ENCODE results near the gene CCT8.
"Not testable (repeated sequence)": the region's sequence is repeated elsewhere in the genome, so short reads cannot be mapped to it uniquely, and the experiment has no call there.

CCT8 gene

GRCh38 chr21:29018540-29018939 is 54.9 kb downstream of the CCT8 start:
- Histone ChIP-seq H4K20me1 (ENCODE audit: insufficient read depth, low read length, poor library complexity, severe bottlenecking) (no peaks in the 10 kb centered on the region), H3K4me2 (ENCODE audit: low read depth, low read length, poor library complexity, severe bottlenecking) (peak overlapping the region; percentile 87), H3K4me1 (ENCODE audit: insufficient read depth, low read length, poor library complexity, severe bottlenecking) (peaks cover 19% of the 10 kb centered on the region), H3K9me3 (ENCODE audit: insufficient read depth, low read depth, low read length) (no peaks in the 10 kb centered on the region), H3K9ac (ENCODE audit: low read depth, low read length, poor library complexity, severe bottlenecking) (peak overlapping the region; percentile 93), H3K4me3 (ENCODE audit: low read length, poor library complexity, severe bottlenecking) (peak overlapping the region; percentile 87), H2AFZ (ENCODE audit: low read length) (peak overlapping the region; percentile 95; the same call in 1 of the 2 replicates), H3F3A (ENCODE audit: low read depth) (no peaks in the 10 kb centered on the region), H3K36me3 (ENCODE audit: insufficient read depth, low read length) (no peaks in the 10 kb centered on the region), H3K9me2 (replicated peaks; ENCODE audit: low read depth, low read length) (no peaks in the 10 kb centered on the region), H3K27me3 (ENCODE audit: insufficient read depth, low read length, poor library complexity, severe bottlenecking) (no peaks in the 10 kb centered on the region), H3K79me2 (ENCODE audit: insufficient read depth, low read length) (peaks cover 22% of the 10 kb centered on the region)
- TF ChIP-seq CTCF (conservative IDR thresholded peaks at IDR 0.05; ENCODE audit: low read length) (no peak), EZH2phosphoT487 (IDR thresholded peaks at IDR 0.05; ENCODE audit: borderline replicate concordance) (no peak)

DNA sequence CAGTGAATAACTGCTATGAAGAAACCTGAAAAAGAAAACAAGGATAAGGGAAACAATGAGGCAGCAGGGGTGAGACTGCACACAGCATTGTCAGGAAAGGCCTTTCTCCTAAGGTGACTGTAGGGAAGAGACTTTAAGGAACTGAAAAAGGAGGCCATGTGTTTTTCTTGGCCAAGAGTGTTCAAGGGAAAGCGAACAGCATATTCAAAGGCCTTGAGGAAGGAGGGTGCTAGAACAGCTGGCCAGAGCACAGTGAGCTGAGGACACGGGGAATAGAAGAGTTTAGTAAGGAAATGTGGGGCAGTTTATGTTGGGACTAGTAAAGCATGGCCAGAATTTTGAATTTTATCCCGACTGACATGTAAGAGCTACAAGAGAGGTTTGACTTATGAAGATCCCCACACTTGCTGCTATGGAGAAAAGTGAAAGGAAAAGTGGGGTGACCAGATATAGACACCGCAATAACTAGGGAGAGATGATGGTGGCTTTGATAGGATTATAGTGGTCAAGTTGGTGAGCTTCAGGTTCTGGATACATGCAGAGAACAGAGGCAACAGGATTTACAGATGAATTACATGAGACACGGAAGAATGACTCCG is 55.7 kb downstream of the CCT8 start:
- H3K4me1 ChIP-seq (ENCODE audit: insufficient read depth, low read length, poor library complexity, severe bottlenecking) = peaks cover 19% of the 10 kb centered on the region
- peaks cover 22% of the 10 kb centered on the region for H3K79me2 ChIP-seq (ENCODE audit: insufficient read depth, low read length)
- no peaks in the 10 kb centered on the region for H4K20me1 ChIP-seq (ENCODE audit: insufficient read depth, low read length, poor library complexity, severe bottlenecking)
- H3K9me3 ChIP-seq (ENCODE audit: insufficient read depth, low read depth, low read length) = no peaks in the 10 kb centered on the region
- H3K9me2 ChIP-seq (replicated peaks; ENCODE audit: low read depth, low read length) = no peaks in the 10 kb centered on the region
- no peaks in the 10 kb centered on the region for H3F3A ChIP-seq (ENCODE audit: low read depth)
- TF ChIP-seq EZH2phosphoT487 (IDR thresholded peaks at IDR 0.05; ENCODE audit: borderline replicate concordance) (no peak), CTCF (conservative IDR thresholded peaks at IDR 0.05; ENCODE audit: low read length) (no peak)
- peak overlapping the region; percentile 87 for H3K4me3 ChIP-seq (ENCODE audit: low read length, poor library complexity, severe bottlenecking)
- no peaks in the 10 kb centered on the region for H3K27me3 ChIP-seq (ENCODE audit: insufficient read depth, low read length, poor library complexity, severe bottlenecking)
- H3K36me3 ChIP-seq (ENCODE audit: insufficient read depth, low read length) = no peaks in the 10 kb centered on the region
- peak overlapping the region; percentile 93 for H3K9ac ChIP-seq (ENCODE audit: low read depth, low read length, poor library complexity, severe bottlenecking)
- no peak overlapping the region for H2AFZ ChIP-seq (ENCODE audit: low read length)
- H3K4me2 ChIP-seq (ENCODE audit: low read depth, low read length, poor library complexity, severe bottlenecking) = peak overlapping the region; percentile 87

- not testable (repeated sequence) for H3F3A ChIP-seq (ENCODE audit: low read depth); H3K36me3 ChIP-seq (ENCODE audit: insufficient read depth, low read length); H3K4me2 ChIP-seq (ENCODE audit: low read depth, low read length, poor library complexity, severe bottlenecking); H3K27me3 ChIP-seq (ENCODE audit: insufficient read depth, low read length, poor library complexity, severe bottlenecking); H3K4me3 ChIP-seq (ENCODE audit: low read length, poor library complexity, severe bottlenecking); H3K9me3 ChIP-seq (ENCODE audit: insufficient read depth, low read depth, low read length); H3K4me1 ChIP-seq (ENCODE audit: insufficient read depth, low read length, poor library complexity, severe bottlenecking); H3K9me2 ChIP-seq (replicated peaks; ENCODE audit: low read depth, low read length); H2AFZ ChIP-seq (ENCODE audit: low read length); H3K9ac ChIP-seq (ENCODE audit: low read depth, low read length, poor library complexity, severe bottlenecking); H3K79me2 ChIP-seq (ENCODE audit: insufficient read depth, low read length); H4K20me1 ChIP-seq (ENCODE audit: insufficient read depth, low read length, poor library complexity, severe bottlenecking)
Measured at GRCh38 chr21:29011236-29011635, 62.2 kb downstream of the CCT8 start.

GRCh38 chr21:29008367-29008766 is 65.1 kb downstream of the CCT8 start:
- no peaks in the 10 kb centered on the region for H3K27me3 ChIP-seq (ENCODE audit: insufficient read depth, low read length, poor library complexity, severe bottlenecking)
- no peaks in the 10 kb centered on the region for H4K20me1 ChIP-seq (ENCODE audit: insufficient read depth, low read length, poor library complexity, severe bottlenecking)
- H2AFZ ChIP-seq (ENCODE audit: low read length) = no peak overlapping the region
- H3K79me2 ChIP-seq (ENCODE audit: insufficient read depth, low read length) = no peaks in the 10 kb centered on the region
- H3K4me3 ChIP-seq (ENCODE audit: low read length, poor library complexity, severe bottlenecking) = no peak overlapping the region
- H3F3A ChIP-seq (ENCODE audit: low read depth) = no peaks in the 10 kb centered on the region
- H3K4me2 ChIP-seq (ENCODE audit: low read depth, low read length, poor library complexity, severe bottlenecking) = no peak overlapping the region
- no peaks in the 10 kb centered on the region for H3K9me3 ChIP-seq (ENCODE audit: insufficient read depth, low read depth, low read length)
- no peaks in the 10 kb centered on the region for H3K9me2 ChIP-seq (replicated peaks; ENCODE audit: low read depth, low read length)
- H3K36me3 ChIP-seq (ENCODE audit: insufficient read depth, low read length) = no peaks in the 10 kb centered on the region
- H3K9ac ChIP-seq (ENCODE audit: low read depth, low read length, poor library complexity, severe bottlenecking) = no peak overlapping the region
- H3K4me1 ChIP-seq (ENCODE audit: insufficient read depth, low read length, poor library complexity, severe bottlenecking) = peaks cover 3% of the 10 kb centered on the region
- TF ChIP-seq EZH2phosphoT487 (IDR thresholded peaks at IDR 0.05; ENCODE audit: borderline replicate concordance) (no peak), CTCF (conservative IDR thresholded peaks at IDR 0.05; ENCODE audit: low read length) (no peak)

All from Loucy (cell line).